Testis (tissue), 5 donors: ENCODE measurements around the gene PGAM2. TPM values are rescaled to one million over a fixed set of nuclear protein-coding genes. Genes with fewer than 3 reads are reported as not detected.
A peak's percentile ranks its signal among the peaks of the same experiment; 100 is the strongest.

Experiments used
- DNase-seq: peaks from one replicate; pipeline ENCODE4 v3.0.0-alpha.2; 2019
- H3K27ac ChIP-seq, 2 donors: fragments of 200-600 bp; sonication (generic); one replicate each; pipeline ENCODE4 v1.5.1; 2019
- H3K27me3 ChIP-seq: fragments of 200-600 bp; sonication (generic); one replicate; pipeline ENCODE4 v1.5.1; 2019
- H3K36me3 ChIP-seq: fragments of 200-600 bp; sonication (generic); one replicate; pipeline ENCODE4 v1.5.1; 2017; ENCODE audit warnings: low read depth; ENCODE audit errors: missing control alignments
- H3K4me1 ChIP-seq: fragments of 200-600 bp; sonication (generic); one replicate; pipeline ENCODE4 v1.5.1; 2019
- H3K4me3 ChIP-seq, 2 donors: fragments of 200-600 bp; sonication (generic); one replicate each; pipeline ENCODE4 v1.5.1; 2017 to 2019
- H3K9me3 ChIP-seq: fragments of 200-600 bp; sonication (generic); one replicate; pipeline ENCODE4 v1.5.1; 2017
- CTCF ChIP-seq, 3 experiments: fragments of 450-650 bp in 2 of 3; fragments of 200-600 bp in 1 of 3; sonication (generic) in 1 of 3; IDR thresholded peaks; one replicate each; pipeline ENCODE4 v1.5.1; 2016 to 2019; ENCODE audit warnings: antibody characterized with exemption in 3 of 3, mild to moderate bottlenecking in 2 of 3, moderate library complexity in 1 of 3
- POLR2A ChIP-seq: fragments of 450-650 bp; IDR thresholded peaks from one replicate; pipeline ENCODE4 v1.6.1; 2017; ENCODE audit warnings: antibody characterized with exemption, mild to moderate bottlenecking, moderate library complexity
- WGBS, 2 donors: methylation state at CpG; one replicate each; pipeline ENCODE4 v1.1.5; 2018; 5-methylcytosine and 5-hydroxymethylcytosine counted together
- intact Hi-C: fragments of 100-400 bp; cut with DNase I; formaldehyde crosslinking; loops from one replicate; pipeline ENCODE4 v1.15.1; 2023; ENCODE audit warnings: low total_unique reads
- long read RNA-seq, 2 donors: transcript quantifications; one replicate each; lab custom pipeline, GENCODE V29; 2026
- polyA plus RNA-seq: library from polyadenylated mRNA; stranded (reverse); fragments of 350-450 nt; fragmentation: Illumina TruSeq; extraction: RNeasy Lipid Tissue Mini Kit (QIAGEN cat#74804); gene quantifications from one replicate; pipeline ENCODE4 v1.2.3, GENCODE V29; 2014; ENCODE audit warnings: low read depth, low replicate concordance; ENCODE audit not compliant: insufficient read depth
- total RNA-seq, 2 donors: library from RNA; depleted of rRNA; stranded (reverse); fragments of >200 nt; gene quantifications; one replicate each; pipeline ENCODE4 v1.2.3, GENCODE V29; 2016

Gene PGAM2
- total RNA-seq (100 to 1,000 TPM in 1 of 2 donors, 10 to 100 TPM in 1; 85.1 to 139 TPM), polyA plus RNA-seq (298 TPM)
- long read RNA-seq, donor 1: 0 reads
- long read RNA-seq, donor 2: 0 reads

GRCh38 chr7:44065431-44066110, at the start of gene PGAM2:
Gene PGAM2, minus strand, starts transcription at chr7:44065567. Its CDS starts 38 bp downstream, at chr7:44065529.
- H3K4me1 ChIP-seq: peaks cover 22% of the 10 kb centered on the region
- no peak within 1 kb of the TSS for H3K4me3 ChIP-seq
- TF ChIP-seq CTCF (IDR thresholded peaks at IDR 0.05) (no peak), POLR2A (no peak)
- no peaks in the 10 kb centered on the region for H3K27me3 ChIP-seq
- WGBS, 2 donors: 36 to 38% methylated on average over 10 to 14 of the region's 14 CpGs
- no peaks in the 10 kb centered on the region for H3K36me3 ChIP-seq
- no peaks in the 10 kb centered on the region for H3K9me3 ChIP-seq
- DNase-seq: no peak
- no peak within 1 kb of the TSS for H3K27ac ChIP-seq
- intact Hi-C loops: no loop called here

DNA sequence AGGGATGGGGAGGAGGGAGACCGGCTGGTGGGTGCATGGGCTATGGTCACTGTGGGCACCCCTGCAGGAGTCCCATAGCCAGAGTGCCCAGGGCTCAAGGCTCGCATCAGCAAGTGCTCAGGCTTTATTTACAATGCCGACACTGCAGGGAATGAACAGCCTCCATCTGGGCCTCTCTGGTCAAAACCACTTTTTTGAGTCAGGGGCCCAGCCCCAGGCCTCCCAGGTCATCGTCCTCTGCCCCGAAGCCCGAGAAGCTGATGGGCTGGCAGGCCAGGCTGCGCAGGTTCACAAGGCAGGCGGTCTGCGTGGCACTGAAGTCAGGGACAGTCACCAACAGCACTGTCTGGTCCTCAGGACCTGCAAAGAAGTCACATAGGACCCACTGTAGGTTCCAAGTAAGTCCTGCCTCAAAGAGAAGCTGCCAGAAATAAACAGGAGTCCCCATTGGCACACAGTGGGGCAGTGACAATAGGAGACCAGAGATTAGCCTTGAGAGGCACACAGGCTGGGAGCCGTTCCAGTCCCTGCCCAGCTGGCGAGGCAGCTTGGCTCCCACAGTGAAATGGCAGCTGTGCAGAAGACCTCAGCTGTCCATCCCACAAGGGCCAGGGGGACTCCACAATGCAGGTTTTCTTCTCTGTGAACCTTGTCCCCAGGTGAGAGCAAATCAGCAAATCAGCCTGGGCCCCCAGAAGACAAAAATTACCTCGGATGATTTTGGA, 49.4 kb upstream of the PGAM2 start:
- WGBS, 2 donors: 67 to 79% methylated on average over 4 to 12 of the region's 12 CpGs
- H3K9me3 ChIP-seq: no peaks in the 10 kb centered on the region
- no peaks in the 10 kb centered on the region for H3K27me3 ChIP-seq
- H3K27ac ChIP-seq: no peak overlapping the region
- no peaks in the 10 kb centered on the region for H3K4me1 ChIP-seq
- TF ChIP-seq POLR2A (no peak), CTCF (IDR thresholded peaks at IDR 0.05) (no peak)
- H3K4me3 ChIP-seq: no peak overlapping the region
- intact Hi-C loops: no loop called here
- DNase-seq: peak; percentile 26
- no peaks in the 10 kb centered on the region for H3K36me3 ChIP-seq

DNA sequence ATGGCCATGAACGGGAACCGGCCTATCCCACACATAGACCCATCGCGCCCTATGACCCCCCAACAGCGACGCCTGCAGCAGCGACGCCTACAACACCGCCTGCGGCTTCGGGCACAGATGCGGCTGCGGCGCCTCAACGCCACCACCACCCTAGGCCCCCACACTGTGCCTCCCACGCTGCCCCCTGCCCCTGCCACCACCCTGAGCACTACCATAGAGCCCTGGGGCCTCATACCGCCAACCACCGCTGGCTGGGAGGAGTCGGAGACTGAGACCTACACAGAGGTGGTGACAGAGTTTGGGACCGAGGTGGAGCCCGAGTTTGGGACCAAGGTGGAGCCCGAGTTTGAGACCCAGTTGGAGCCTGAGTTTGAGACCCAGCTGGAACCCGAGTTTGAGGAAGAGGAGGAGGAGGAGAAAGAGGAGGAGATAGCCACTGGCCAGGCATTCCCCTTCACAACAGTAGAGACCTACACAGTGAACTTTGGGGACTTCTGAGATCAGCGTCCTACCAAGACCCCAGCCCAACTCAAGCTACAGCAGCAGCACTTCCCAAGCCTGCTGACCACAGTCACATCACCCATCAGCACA, 48.5 kb upstream of the PGAM2 start:
- no peak overlapping the region for H3K27ac ChIP-seq
- TF ChIP-seq CTCF (IDR thresholded peaks at IDR 0.05) (no peak), POLR2A (no peak)
- DNase-seq: no peak
- H3K36me3 ChIP-seq: no peaks in the 10 kb centered on the region
- no peaks in the 10 kb centered on the region for H3K27me3 ChIP-seq
- intact Hi-C loops: no loop called here
- H3K4me1 ChIP-seq: no peaks in the 10 kb centered on the region
- no peak overlapping the region for H3K4me3 ChIP-seq
- 78 to 85% methylated on average over 10 to 24 of the region's 24 CpGs for WGBS, 2 donors
- no peaks in the 10 kb centered on the region for H3K9me3 ChIP-seq

DNA sequence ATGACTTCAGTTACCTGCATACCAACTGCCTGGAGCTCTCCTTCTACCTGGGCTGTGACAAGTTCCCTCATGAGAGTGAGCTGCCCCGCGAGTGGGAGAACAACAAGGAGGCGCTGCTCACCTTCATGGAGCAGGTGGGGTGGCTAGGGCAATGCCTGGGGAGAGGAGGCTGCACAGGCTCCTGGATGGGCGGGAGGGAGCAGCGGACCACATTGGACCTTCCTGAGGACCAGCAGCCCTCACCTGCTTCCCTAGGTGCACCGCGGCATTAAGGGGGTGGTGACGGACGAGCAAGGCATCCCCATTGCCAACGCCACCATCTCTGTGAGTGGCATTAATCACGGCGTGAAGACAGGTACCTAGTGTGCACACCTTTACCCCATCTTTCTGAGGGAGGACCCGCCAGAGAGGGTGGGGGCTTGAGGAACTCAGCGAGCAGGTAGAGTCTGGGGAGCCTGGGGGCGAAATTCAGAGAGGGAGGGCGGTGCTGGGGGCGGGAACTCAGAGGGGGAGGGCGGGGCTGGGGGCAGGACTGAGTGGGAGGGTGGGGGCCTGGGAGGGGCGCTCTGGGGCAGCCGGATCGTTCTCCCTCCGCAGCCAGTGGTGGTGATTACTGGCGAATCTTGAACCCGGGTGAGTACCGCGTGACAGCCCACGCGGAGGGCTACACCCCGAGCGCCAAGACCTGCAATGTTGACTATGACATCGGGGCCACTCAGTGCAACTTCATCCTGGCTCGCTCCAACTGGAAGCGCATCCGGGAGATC, 47.8 kb upstream of the PGAM2 start:
- no peaks in the 10 kb centered on the region for H3K9me3 ChIP-seq
- no peak overlapping the region for H3K4me3 ChIP-seq
- intact Hi-C loops: no loop called here
- WGBS, 2 donors: 64 to 69% methylated on average over 22 to 33 of the region's 34 CpGs
- H3K4me1 ChIP-seq: no peaks in the 10 kb centered on the region
- no peaks in the 10 kb centered on the region for H3K36me3 ChIP-seq
- H3K27ac ChIP-seq: no peak overlapping the region
- TF ChIP-seq POLR2A (no peak), CTCF (IDR thresholded peaks at IDR 0.05) (no peak)
- DNase-seq: no peak
- no peaks in the 10 kb centered on the region for H3K27me3 ChIP-seq
